HCT116 (cell line): ENCODE results near the gene TECTA. TPM values are rescaled to one million over a fixed set of nuclear protein-coding genes. Genes with fewer than 3 reads are reported as not detected.

ENCODE experiments used
- ATAC-seq: fragments of 200-7000 bp; cut with Tn5 transposase; 2 replicates; pipeline ENCODE4 v1.9.1; 2020; ENCODE audit warnings: mild to moderate bottlenecking, moderate library complexity
- BruUV-seq: library from RNA; stranded (reverse); fragments of 400-500 nt; replicated peaks from 2 replicates; lab custom pipeline; 2021; lab: Mats Ljungman, UMichigan
- CTCF ChIA-PET: fragments of 300-600 bp; sonication (Branson Sonifier 250); formaldehyde crosslinking; loops from one replicate; lab custom pipeline; 2021; ENCODE audit warnings: antibody characterized with exemption; lab: Charles Lee
- POLR2A ChIA-PET: fragments of 300-600, 350-600 bp; sonication (Branson Sonifier 250); formaldehyde crosslinking; loops from one replicate; lab custom pipeline; 2021; ENCODE audit warnings: antibody characterized with exemption; lab: Charles Lee
- RAD21 ChIA-PET, 2 experiments: fragments of 300-600 bp; sonication (Branson Sonifier 250); formaldehyde crosslinking; loops; one replicate each; lab custom pipeline; 2023; ENCODE audit warnings: low total read pairs in 2 of 2; ENCODE audit not compliant: uncharacterized antibody in 2 of 2, unreplicated experiment in 2 of 2, low non-redundant PET in 1 of 2; lab: Charles Lee
- DNase-seq: peaks from one replicate; pipeline ENCODE4 v3.0.0-alpha.2; 2010; ENCODE audit warnings: low read depth, low spot score
- H2AFZ ChIP-seq: fragments of 200-600 bp; shearing (Covaris generic), sonication (generic); 2 replicates; pipeline ENCODE4 v1.6.1; 2017; ENCODE audit warnings: low read depth, mixed run types, mixed read lengths, antibody characterized with exemption, low read length; ENCODE audit not compliant: poor library complexity, severe bottlenecking
- H3K27ac ChIP-seq: 2 replicates; pipeline ENCODE4 v1.5.1; 2012; ENCODE audit warnings: low read depth, low read length
- H3K27me3 ChIP-seq: fragments of 200-600 bp; sonication (generic); 2 replicates; pipeline ENCODE4 v1.6.1; 2016; ENCODE audit warnings: mixed run types, low read length, mixed read lengths; ENCODE audit not compliant: insufficient read depth
- H3K36me3 ChIP-seq, 2 experiments: fragments of 200-500 bp in 1 of 2; fragments of 200-600 bp in 1 of 2; sonication (Bioruptor generic) in 1 of 2; sonication (generic) in 1 of 2; 2 replicates each; pipeline versions ENCODE4 v1.5.1 to v1.6.1; 2014 to 2016; ENCODE audit warnings: low read length in 2 of 2, inconsistent platforms in 1 of 2, mixed read lengths in 1 of 2, mixed run types in 1 of 2; ENCODE audit not compliant: insufficient read depth in 2 of 2, control insufficient read depth in 1 of 2
- H3K4me1 ChIP-seq, 2 experiments: fragments of 200-600 bp in 1 of 2; sonication (generic) in 1 of 2; 2 replicates each; pipeline versions ENCODE4 v1.5.1 to v1.6.1; 2012 to 2017; ENCODE audit warnings: low read length in 2 of 2, inconsistent platforms in 1 of 2, mild to moderate bottlenecking in 1 of 2, mixed read lengths in 1 of 2, mixed run types in 1 of 2, moderate library complexity in 1 of 2; ENCODE audit not compliant: insufficient read depth in 2 of 2, control insufficient read depth in 1 of 2
- H3K4me2 ChIP-seq: fragments of 200-600 bp; sonication (generic); 2 replicates; pipeline ENCODE4 v1.6.1; 2017; ENCODE audit warnings: mixed run types, low read length, mixed read lengths
- H3K4me3 ChIP-seq, 2 experiments: fragments of 200-600 bp in 1 of 2; sonication (generic) in 1 of 2; replicated peaks in 1 of 2; 2 replicates each; pipeline ENCODE4 v1.5.1; 2011 to 2016; ENCODE audit warnings: low read length in 2 of 2, control low read depth in 1 of 2, low read depth in 1 of 2, mild to moderate bottlenecking in 1 of 2, mixed read lengths in 1 of 2, mixed run types in 1 of 2
- H3K79me2 ChIP-seq: fragments of 200-600 bp; sonication (generic); 2 replicates; pipeline ENCODE4 v1.6.1; 2017; ENCODE audit warnings: mild to moderate bottlenecking, mixed run types, low read length, moderate library complexity, mixed read lengths; ENCODE audit not compliant: insufficient read depth
- H3K9ac ChIP-seq: fragments of 200-600 bp; sonication (generic); 2 replicates; pipeline ENCODE4 v1.6.1; 2016; ENCODE audit warnings: low read length, mixed read lengths
- H3K9me2 ChIP-seq: fragments of 200-600 bp; sonication (generic), shearing (Covaris generic); 2 replicates; pipeline ENCODE4 v1.6.1; 2017; ENCODE audit warnings: mixed run types, mild to moderate bottlenecking, moderate library complexity; ENCODE audit not compliant: insufficient read depth
- H3K9me3 ChIP-seq, 2 experiments: fragments of 200-500 bp in 1 of 2; fragments of 200-600 bp in 1 of 2; sonication (Bioruptor generic) in 1 of 2; sonication (generic) in 1 of 2; 2 replicates each; pipeline ENCODE4 v1.6.1; 2014 to 2017; ENCODE audit warnings: low read length in 2 of 2, mixed read lengths in 2 of 2, inconsistent platforms in 1 of 2, low read depth in 1 of 2, mild to moderate bottlenecking in 1 of 2, mixed run types in 1 of 2, moderate library complexity in 1 of 2; ENCODE audit not compliant: control insufficient read depth in 1 of 2, insufficient read depth in 1 of 2
- H4K20me1 ChIP-seq: fragments of 200-600 bp; sonication (generic), shearing (Covaris generic); 2 replicates; pipeline ENCODE4 v1.6.1; 2017; ENCODE audit warnings: mixed run types, mild to moderate bottlenecking, moderate library complexity; ENCODE audit not compliant: insufficient read depth
- ATF3 ChIP-seq: IDR thresholded peaks from 2 replicates; pipeline ENCODE4 v1.6.1; 2012
- CBX3 ChIP-seq: IDR thresholded peaks from 2 replicates; pipeline ENCODE4 v1.6.1; 2012; ENCODE audit warnings: low read depth
- CEBPB ChIP-seq: IDR thresholded peaks from 2 replicates; pipeline ENCODE4 v1.6.1; 2012; ENCODE audit warnings: low read depth
- CTCF ChIP-seq, 3 experiments: fragments of 200-600 bp in 1 of 3; sonication (generic) in 1 of 3; IDR thresholded peaks in 2 of 3; conservative IDR thresholded peaks in 1 of 3; 2 replicates each; pipeline ENCODE4 v1.5.1; 2012 to 2017; ENCODE audit warnings: low read depth in 2 of 3, low read length in 2 of 3, antibody characterized with exemption in 1 of 3, borderline replicate concordance in 1 of 3, control low read depth in 1 of 3, mild to moderate bottlenecking in 1 of 3, mixed read lengths in 1 of 3, mixed run types in 1 of 3, moderate library complexity in 1 of 3; ENCODE audit not compliant: insufficient read depth in 1 of 3
- EGR1 ChIP-seq: IDR thresholded peaks from 2 replicates; pipeline ENCODE4 v1.6.1; 2012; ENCODE audit warnings: low read depth
- ELF1 ChIP-seq: IDR thresholded peaks from 2 replicates; pipeline ENCODE4 v1.6.1; 2012; ENCODE audit warnings: low read depth, borderline replicate concordance
- FOSL1 ChIP-seq: IDR thresholded peaks from 2 replicates; pipeline ENCODE4 v1.6.1; 2012; ENCODE audit warnings: low read depth
- MAX ChIP-seq: IDR thresholded peaks from 2 replicates; pipeline ENCODE4 v1.6.1; 2012
- RAD21 ChIP-seq: IDR thresholded peaks from 2 replicates; pipeline ENCODE4 v1.6.1; 2012; ENCODE audit warnings: low read depth, mild to moderate bottlenecking
- SIN3A ChIP-seq: IDR thresholded peaks from 2 replicates; pipeline ENCODE4 v1.6.1; 2012; ENCODE audit warnings: low read depth
- SRF ChIP-seq: IDR thresholded peaks from 2 replicates; pipeline ENCODE4 v1.6.1; 2012; ENCODE audit warnings: low read depth
- TCF7L2 ChIP-seq: IDR thresholded peaks from 2 replicates; pipeline ENCODE4 v1.7.0; 2011; ENCODE audit warnings: borderline replicate concordance, inconsistent platforms; ENCODE audit not compliant: insufficient read depth, insufficient read length; ENCODE audit errors: extremely low read depth
- YY1 ChIP-seq: IDR thresholded peaks from 2 replicates; pipeline ENCODE4 v1.6.1; 2011; ENCODE audit warnings: low read length, low read depth, moderate library complexity, mild to moderate bottlenecking; ENCODE audit not compliant: insufficient replicate concordance; ENCODE audit errors: extremely low read depth
- ZFX ChIP-seq: fragments of 450-650 bp; IDR thresholded peaks from 2 replicates; pipeline ENCODE4 v1.6.1; 2017
- ZNF274 ChIP-seq: fragments of 200-500 bp; sonication (Bioruptor generic); IDR thresholded peaks from 2 replicates; pipeline ENCODE4 v1.6.1; 2014; ENCODE audit warnings: mild to moderate bottlenecking, low read depth, low read length, inconsistent platforms
- intact Hi-C: fragments of 100-400 bp; cut with micrococcal nuclease; formaldehyde crosslinking; loops from 2 replicates; pipeline ENCODE4 v1.10.0; 2022
- total RNA-seq: library from RNA; stranded (reverse); gene quantifications from one replicate; pipeline ENCODE4 v1.2.1, GENCODE V29; 2021; ENCODE audit not compliant: unreplicated experiment

TECTA gene
- total RNA-seq, 1 experiment from 2014 or later: 0.81 TPM

- DNase-seq (no peak), ATAC-seq (no peak)
- Histone ChIP-seq H3K4me2 (no peak overlapping the region), H3K4me3 (no peak overlapping the region), H3K4me1 (no peaks in the 10 kb centered on the region), H4K20me1 (no peaks in the 10 kb centered on the region), H3K36me3 (no peaks in the 10 kb centered on the region), H3K27me3 (no peaks in the 10 kb centered on the region), H3K9ac (no peak overlapping the region), H3K79me2 (no peaks in the 10 kb centered on the region), H3K9me3 (peaks cover 0 to 4% of the 10 kb centered on the region in 2 experiments; a peak in 1 of 4 replicates), H2AFZ (no peak overlapping the region), H3K27ac (no peak overlapping the region), H3K9me2 (no peaks in the 10 kb centered on the region)
- ChIA-PET POLR2A (no interaction called here), RAD21 (no interaction called here), CTCF (no interaction called here)
- no peak for TF ChIP-seq TCF7L2
- no peak for TF ChIP-seq CEBPB
- no peak for TF ChIP-seq YY1
- TF ChIP-seq MAX: no peak
- intact Hi-C loops: no loop called here
- BruUV-seq: no TSS peak
These were observed 21.3 kb downstream of the TECTA start for GRCh38 chr11:121122328-121122727.

GRCh38 chr11:121123496-121124069 is 22.5 kb downstream of the TECTA start:
- Histone ChIP-seq H3K9ac (no peak overlapping the region), H3K27ac (no peak overlapping the region), H3K36me3 (no peaks in the 10 kb centered on the region), H3K9me3 (peaks cover 0 to 4% of the 10 kb centered on the region in 2 experiments; a peak in 1 of 4 replicates), H3K4me1 (no peaks in the 10 kb centered on the region), H3K4me2 (no peak overlapping the region), H3K27me3 (no peaks in the 10 kb centered on the region), H3K4me3 (no peak overlapping the region), H4K20me1 (no peaks in the 10 kb centered on the region), H2AFZ (no peak overlapping the region), H3K79me2 (no peaks in the 10 kb centered on the region), H3K9me2 (no peaks in the 10 kb centered on the region)
- RAD21 ChIA-PET: no interaction called here
- no peak for TF ChIP-seq ATF3
- TF ChIP-seq MAX: no peak
- no peak for TF ChIP-seq TCF7L2
- TF ChIP-seq ZFX: no peak
- TF ChIP-seq ZNF274: no peak
- TF ChIP-seq SIN3A: no peak
- no peak for TF ChIP-seq SRF
- TF ChIP-seq RAD21: no peak
- no peak for TF ChIP-seq CBX3
- TF ChIP-seq EGR1: no peak
- no peak for TF ChIP-seq FOSL1
- TF ChIP-seq CTCF (IDR thresholded peaks at IDR 0.05 in 2 of 3, conservative IDR thresholded peaks at IDR 0.05 in 1 of 3; ENCODE audit: borderline replicate concordance in 1 of 3, insufficient read depth in 1 of 3, low read depth in 2 of 3, low read length in 2 of 3): no peak
- TF ChIP-seq YY1: no peak
- TF ChIP-seq ELF1: no peak
- BruUV-seq: no TSS peak
- POLR2A ChIA-PET: no interaction called here
- CTCF ChIA-PET: no interaction called here
- intact Hi-C loops: no loop called here
- no peak for DNase-seq
- ATAC-seq: no peak
